Neuronal stem cell (in vitro differentiated cells): ENCODE data around the gene ZNF583.

ENCODE experiments used
- DNase-seq: peaks from one replicate; pipeline ENCODE4 v3.0.0-alpha.2; 2013; ENCODE audit warnings: low spot score
- H2AFZ ChIP-seq: one replicate; pipeline ENCODE4 v1.6.1; 2013; ENCODE audit warnings: mild to moderate bottlenecking, low read length, inconsistent platforms
- H2AK5ac ChIP-seq: 2 replicates; pipeline ENCODE4 v1.6.1; 2013; ENCODE audit warnings: low read depth, mild to moderate bottlenecking, inconsistent platforms, low read length, moderate library complexity, mixed read lengths
- H2BK120ac ChIP-seq: 2 replicates; pipeline ENCODE4 v1.6.1; 2013; ENCODE audit warnings: low read depth, mild to moderate bottlenecking, inconsistent platforms, low read length, moderate library complexity, mixed read lengths
- H2BK12ac ChIP-seq: one replicate; pipeline ENCODE4 v1.6.1; 2013; ENCODE audit warnings: low read length, inconsistent platforms
- H2BK15ac ChIP-seq: 2 replicates; pipeline ENCODE4 v1.6.1; 2013; ENCODE audit warnings: mild to moderate bottlenecking, low read length, inconsistent platforms, mixed read lengths
- H2BK5ac ChIP-seq: one replicate; pipeline ENCODE4 v1.6.1; 2013; ENCODE audit warnings: inconsistent platforms, mild to moderate bottlenecking, low read length, moderate library complexity
- H3K14ac ChIP-seq: one replicate; pipeline ENCODE4 v1.6.1; 2013; ENCODE audit warnings: low read length, inconsistent platforms
- H3K18ac ChIP-seq: 2 replicates; pipeline ENCODE4 v1.6.1; 2013; ENCODE audit warnings: low read length, inconsistent platforms
- H3K23ac ChIP-seq: 2 replicates; pipeline ENCODE4 v1.6.1; 2013; ENCODE audit warnings: low read depth, mild to moderate bottlenecking, mixed read lengths, low read length, inconsistent platforms; ENCODE audit not compliant: poor library complexity
- H3K27ac ChIP-seq: replicated peaks from 3 replicates; pipeline ENCODE4 v1.5.1; 2013; ENCODE audit warnings: low read length, inconsistent platforms
- H3K27me3 ChIP-seq, 3 experiments: 2 replicates each; pipeline ENCODE4 v1.6.1; 2013; ENCODE audit warnings: low read length in 3 of 3, mild to moderate bottlenecking in 2 of 3, inconsistent platforms in 1 of 3, low read depth in 1 of 3, mixed read lengths in 1 of 3, moderate library complexity in 1 of 3; ENCODE audit not compliant: control insufficient read depth in 3 of 3, insufficient read depth in 3 of 3
- H3K36me3 ChIP-seq, 2 donors: replicated peaks in 1 of 2; 2 replicates each; pipeline ENCODE4 v1.6.1; 2013; ENCODE audit warnings: low read length in 2 of 2; ENCODE audit not compliant: control insufficient read depth in 2 of 2, insufficient read depth in 2 of 2
- H3K4ac ChIP-seq: 2 replicates; pipeline ENCODE4 v1.6.1; 2013; ENCODE audit warnings: inconsistent platforms, mild to moderate bottlenecking, low read length, moderate library complexity
- H3K4me1 ChIP-seq, 2 donors: 1 replicate in 1 of 2; 2 replicates in 1 of 2; pipeline ENCODE4 v1.6.1; 2013; ENCODE audit warnings: low read length in 2 of 2, low read depth in 1 of 2; ENCODE audit not compliant: control insufficient read depth in 2 of 2, insufficient read depth in 1 of 2
- H3K4me2 ChIP-seq: one replicate; pipeline ENCODE4 v1.6.1; 2013; ENCODE audit warnings: mild to moderate bottlenecking, low read length, inconsistent platforms; ENCODE audit not compliant: insufficient read depth, poor library complexity, severe bottlenecking
- H3K4me3 ChIP-seq, 2 donors: 2 replicates each; pipeline ENCODE4 v1.5.1; 2013; ENCODE audit warnings: low read length in 2 of 2, mild to moderate bottlenecking in 2 of 2, inconsistent platforms in 1 of 2, moderate library complexity in 1 of 2
- H3K79me1 ChIP-seq: one replicate; pipeline ENCODE4 v1.6.1; 2013; ENCODE audit warnings: low read depth, mild to moderate bottlenecking, inconsistent platforms, low read length, moderate library complexity
- H3K9ac ChIP-seq: one replicate; pipeline ENCODE4 v1.6.1; 2013; ENCODE audit warnings: mild to moderate bottlenecking, low read depth, low read length, inconsistent platforms; ENCODE audit not compliant: poor library complexity
- H3K9me3 ChIP-seq, 2 donors: replicated peaks in 1 of 2; 2 replicates each; pipeline versions ENCODE3 to v1.6.1; 2013; ENCODE audit warnings: low read length in 2 of 2, mild to moderate bottlenecking in 2 of 2, inconsistent platforms in 1 of 2, low read depth in 1 of 2, mixed read lengths in 1 of 2, moderate library complexity in 1 of 2; ENCODE audit not compliant: control insufficient read depth in 2 of 2, insufficient read depth in 1 of 2
- H4K8ac ChIP-seq: one replicate; pipeline ENCODE4 v1.6.1; 2013; ENCODE audit warnings: low read depth, mild to moderate bottlenecking, inconsistent platforms, low read length, moderate library complexity
- H4K91ac ChIP-seq: one replicate; pipeline ENCODE4 v1.6.1; 2013; ENCODE audit warnings: low read length, low read depth, mild to moderate bottlenecking, inconsistent platforms; ENCODE audit not compliant: poor library complexity
- WGBS, 2 donors: extraction: QIAGEN DNeasy Blood & Tissue Kit; methylation state at CpG; one replicate each; pipeline ENCODE4 v1.1.7; 2013; ENCODE audit warnings: missing lambda C conversion rate in 2 of 2, mixed read lengths in 1 of 2; ENCODE audit not compliant: insufficient read length in 2 of 2, insufficient replicate concordance in 1 of 2; ENCODE audit errors: extremely low coverage in 2 of 2; 5-methylcytosine and 5-hydroxymethylcytosine counted together

ZNF583 gene

GRCh38 chr19:56474308-56474707 lies 70.2 kb downstream of the ZNF583 start:
- WGBS, 2 donors, result no CpG with 5 or more reads among the region's 3 CpGs
- no peak overlapping the region for H3K23ac ChIP-seq
- H2BK120ac ChIP-seq, result no peak overlapping the region
- peaks cover 0 to 10% of the 10 kb centered on the region in 2 donors for H3K36me3 ChIP-seq
- H3K4me1 ChIP-seq, result peaks cover 0 to 6% of the 10 kb centered on the region in 2 donors
- H3K4me2 ChIP-seq, result no peak overlapping the region
- H2AK5ac ChIP-seq, result no peak overlapping the region
- no peak overlapping the region for H3K14ac ChIP-seq
- H2BK15ac ChIP-seq, result no peak overlapping the region
- H4K91ac ChIP-seq, result no peak overlapping the region
- no peak overlapping the region for H2AFZ ChIP-seq
- no peak overlapping the region for H3K27ac ChIP-seq
- no peak overlapping the region for H3K4me3 ChIP-seq
- H3K9ac ChIP-seq, result no peak overlapping the region
- H3K79me1 ChIP-seq, result peaks cover 8% of the 10 kb centered on the region
- no peak overlapping the region for H3K18ac ChIP-seq
- H4K8ac ChIP-seq, result no peak overlapping the region
- H2BK12ac ChIP-seq, result no peak overlapping the region
- peaks cover 0 to 7% of the 10 kb centered on the region in 2 donors for H3K9me3 ChIP-seq
- DNase-seq, result no peak
- H3K4ac ChIP-seq, result no peak overlapping the region
- no peak overlapping the region for H2BK5ac ChIP-seq
- H3K27me3 ChIP-seq, result no peaks in the 10 kb centered on the region

DNA sequence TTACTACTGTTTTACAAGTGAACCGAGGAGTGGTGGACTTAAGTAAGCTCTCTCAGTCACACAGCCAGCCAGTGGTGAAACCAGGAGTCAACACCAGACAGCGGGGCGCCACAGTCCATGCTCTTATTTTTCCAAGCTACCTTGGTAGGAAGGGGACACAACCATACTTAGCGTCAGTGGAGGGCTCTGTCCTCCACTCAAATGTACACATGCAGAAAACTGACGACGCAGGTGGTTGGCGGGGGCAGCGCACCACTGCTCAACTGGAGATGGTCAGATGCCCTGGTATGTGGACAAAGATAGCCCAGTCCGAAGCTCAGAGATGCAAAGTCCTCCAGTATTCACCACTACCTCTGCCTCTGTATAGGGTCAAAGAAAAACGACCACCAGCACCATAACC lies 72.0 kb downstream of the ZNF583 start:
- peak overlapping the region in 1 of 2 donors; percentile 32 for H3K4me3 ChIP-seq

More for the DNA sequence above, 72.0 kb downstream of the ZNF583 start:
- Histone ChIP-seq H2BK5ac (no peak overlapping the region), H3K18ac (no peak overlapping the region), H2AFZ (no peak overlapping the region), H3K36me3 (peaks cover 0 to 3% of the 10 kb centered on the region in 2 donors), H3K4me2 (peak overlapping the region; percentile 97), H3K9me3 (peaks cover 0 to 3% of the 10 kb centered on the region in 2 donors), H3K4me1 (peaks cover 0 to 6% of the 10 kb centered on the region in 2 donors), H3K14ac (no peak overlapping the region), H3K23ac (no peak overlapping the region), H2BK120ac (no peak overlapping the region), H3K4ac (no peak overlapping the region), H2BK12ac (no peak overlapping the region), H3K27ac (no peak overlapping the region), H2BK15ac (no peak overlapping the region), H3K79me1 (peaks cover 8% of the 10 kb centered on the region), H2AK5ac (no peak overlapping the region), H3K27me3 (no peaks in the 10 kb centered on the region), H4K8ac (no peak overlapping the region), H3K9ac (no peak overlapping the region), H4K91ac (no peak overlapping the region)
- no peak for DNase-seq
- no CpG with 5 or more reads among the region's 10 CpGs for WGBS, 2 donors
